DOHH2 (cell line): Measurements from ENCODE around the gene USP20.

ENCODE experiments used
- CTCF ChIP-seq: fragments of 200-600 bp; sonication (generic); IDR thresholded peaks from one replicate; pipeline ENCODE4 v1.5.1; 2014; ENCODE audit warnings: antibody characterized with exemption, mild to moderate bottlenecking, low read depth, low read length; ENCODE audit not compliant: poor library complexity, severe bottlenecking
- EZH2phosphoT487 ChIP-seq: fragments of 200-600 bp; sonication (generic); IDR thresholded peaks from 2 replicates; pipeline ENCODE4 v1.6.1; 2017; ENCODE audit warnings: borderline replicate concordance, mild to moderate bottlenecking, antibody characterized with exemption, low read length, moderate library complexity, mixed read lengths

GRCh38 chr9:129794549-129794948, 40.7 kb upstream of the USP20 start:
- TF ChIP-seq CTCF = no peak
- no peak for TF ChIP-seq EZH2phosphoT487
